ENCODE data around the gene DHRS7B.

DNA sequence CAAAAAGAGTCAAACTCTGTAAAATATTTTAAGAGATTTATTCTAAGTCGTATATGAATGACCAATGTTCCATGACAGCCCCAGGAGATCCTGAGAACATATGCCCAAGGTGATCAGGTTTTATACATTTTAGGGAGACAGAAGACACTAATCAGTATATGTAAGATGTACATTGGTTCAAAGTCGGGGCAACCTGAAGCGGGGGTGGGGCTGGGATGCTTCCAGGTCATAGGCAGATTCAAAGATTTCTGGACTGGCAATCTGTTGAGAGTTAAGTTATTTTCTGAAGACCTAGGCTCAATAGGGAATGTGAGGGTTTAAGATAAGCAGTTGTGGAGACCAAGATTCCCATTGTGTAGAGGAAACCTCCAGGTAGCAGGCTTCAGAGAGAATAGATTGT lies 20.4 kb upstream of the DHRS7B start:
- TF ChIP-seq, protein P1, sequence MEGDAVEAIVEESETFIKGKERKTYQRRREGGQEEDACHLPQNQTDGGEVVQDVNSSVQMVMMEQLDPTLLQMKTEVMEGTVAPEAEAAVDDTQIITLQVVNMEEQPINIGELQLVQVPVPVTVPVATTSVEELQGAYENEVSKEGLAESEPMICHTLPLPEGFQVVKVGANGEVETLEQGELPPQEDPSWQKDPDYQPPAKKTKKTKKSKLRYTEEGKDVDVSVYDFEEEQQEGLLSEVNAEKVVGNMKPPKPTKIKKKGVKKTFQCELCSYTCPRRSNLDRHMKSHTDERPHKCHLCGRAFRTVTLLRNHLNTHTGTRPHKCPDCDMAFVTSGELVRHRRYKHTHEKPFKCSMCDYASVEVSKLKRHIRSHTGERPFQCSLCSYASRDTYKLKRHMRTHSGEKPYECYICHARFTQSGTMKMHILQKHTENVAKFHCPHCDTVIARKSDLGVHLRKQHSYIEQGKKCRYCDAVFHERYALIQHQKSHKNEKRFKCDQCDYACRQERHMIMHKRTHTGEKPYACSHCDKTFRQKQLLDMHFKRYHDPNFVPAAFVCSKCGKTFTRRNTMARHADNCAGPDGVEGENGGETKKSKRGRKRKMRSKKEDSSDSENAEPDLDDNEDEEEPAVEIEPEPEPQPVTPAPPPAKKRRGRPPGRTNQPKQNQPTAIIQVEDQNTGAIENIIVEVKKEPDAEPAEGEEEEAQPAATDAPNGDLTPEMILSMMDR (conservative IDR thresholded peaks at IDR 0.05 in 1 of 2, IDR thresholded peaks at IDR 0.05 in 1 of 2; ENCODE audit: low read depth in 1 of 2, low read length in 2 of 2): no peak
- no peak for TF ChIP-seq EZH2 (IDR thresholded peaks at IDR 0.05; ENCODE audit: low read length, missing control alignments)
